ENCODE data around the gene ERCC8. TPM values are rescaled to one million over a fixed set of nuclear protein-coding genes. Genes with fewer than 3 reads are reported as not detected.
A peak's percentile ranks its signal among the peaks of the same experiment; 100 is the strongest.
"Not testable (repeated sequence)": the region's sequence is repeated elsewhere in the genome, so short reads cannot be mapped to it uniquely, and the experiment has no call there.

The ERCC8 gene
- total RNA-seq, 1 donor: 25.5 TPM

- no peak for DNase-seq (ENCODE audit: low read depth)
- TF ChIP-seq CTCF (IDR thresholded peaks at IDR 0.05; ENCODE audit: insufficient read depth, low read length): no peak
Observed at GRCh38 chr5:60887746-60888145, 57.1 kb downstream of the ERCC8 start.

GRCh38 chr5:60887096-60887495 is 57.8 kb downstream of the ERCC8 start:
- TF ChIP-seq CTCF (IDR thresholded peaks at IDR 0.05; ENCODE audit: insufficient read depth, low read length): no peak
- DNase-seq (ENCODE audit: low read depth): no peak
- H3K4me3 ChIP-seq (ENCODE audit: low read depth, low read length): no peak overlapping the region

More at GRCh38 chr5:60887746-60888145, 57.1 kb downstream of the ERCC8 start:
- no peak overlapping the region for H3K4me3 ChIP-seq (ENCODE audit: low read depth, low read length)

GRCh38 chr5:60886158-60886557 is 58.7 kb downstream of the ERCC8 start:
- DNase-seq (ENCODE audit: low read depth): no peak

GRCh38 chr5:60883229-60883628 is 61.6 kb downstream of the ERCC8 start:
- peak; percentile 8 for DNase-seq (ENCODE audit: low read depth)
- no peak overlapping the region for H3K4me3 ChIP-seq (ENCODE audit: low read depth, low read length)
- TF ChIP-seq CTCF (IDR thresholded peaks at IDR 0.05; ENCODE audit: insufficient read depth, low read length): peak; percentile 20

More at GRCh38 chr5:60886158-60886557, 58.7 kb downstream of the ERCC8 start:
- H3K4me3 ChIP-seq (ENCODE audit: low read depth, low read length): no peak overlapping the region
- no peak for TF ChIP-seq CTCF (IDR thresholded peaks at IDR 0.05; ENCODE audit: insufficient read depth, low read length)

- DNase-seq (ENCODE audit: low read depth): no peak
- no peak overlapping the region for H3K4me3 ChIP-seq (ENCODE audit: low read depth, low read length)
- no peak for TF ChIP-seq CTCF (IDR thresholded peaks at IDR 0.05; ENCODE audit: insufficient read depth, low read length)
Observed at GRCh38 chr5:60872892-60873291, 72.0 kb downstream of the ERCC8 start.

- no peak overlapping the region for H3K4me3 ChIP-seq (ENCODE audit: low read depth, low read length)
- TF ChIP-seq CTCF (IDR thresholded peaks at IDR 0.05; ENCODE audit: insufficient read depth, low read length): no peak
- no peak for DNase-seq (ENCODE audit: low read depth)
Observed at GRCh38 chr5:60870857-60871256, 74.0 kb downstream of the ERCC8 start.

- not testable (repeated sequence) for DNase-seq (ENCODE audit: low read depth); H3K4me3 ChIP-seq (ENCODE audit: low read depth, low read length)
Observed at GRCh38 chr5:60860572-60860971, 84.3 kb downstream of the ERCC8 start.

Measured in fibroblast of the aortic adventitia (primary cell).